Measurements from ENCODE around the gene PSMC5. TPM values are rescaled to one million over a fixed set of nuclear protein-coding genes. Genes with fewer than 3 reads are reported as not detected.
A peak's percentile ranks its signal among the peaks of the same experiment; 100 is the strongest.

The PSMC5 gene
- total and polyA plus RNA-seq, 9 of the 15 experiments (the other 6 are each of a cell fraction or from before 2014, with no cell fraction given): 89.2 to 393 (median 161) TPM

- TF ChIP-seq HES1 (IDR thresholded peaks at IDR 0.05; ENCODE audit: low read depth) (peak; percentile 45; the same call in 1 of the 2 replicates), FOXK2 (conservative IDR thresholded peaks at IDR 0.05 in 1 of 2, IDR thresholded peaks at IDR 0.05 in 1 of 2; ENCODE audit: low read depth in 2 of 2) (peak; percentile 41 to 47; a peak in 2 of 4 replicates), EP400 (IDR thresholded peaks at IDR 0.05) (peak; percentile 97), HMG20B (CRISPR knock-in tag; IDR thresholded peaks at IDR 0.05) (no peak), ZBTB2 (IDR thresholded peaks at IDR 0.05) (peak; percentile 98), NKRF (IDR thresholded peaks at IDR 0.05; ENCODE audit: borderline replicate concordance) (peak; percentile 90), ZNF23 (CRISPR knock-in tag; IDR thresholded peaks at IDR 0.05) (no peak), E4F1 (CRISPR knock-in tag; IDR thresholded peaks at IDR 0.05; ENCODE audit: borderline replicate concordance) (no peak), ZNF699 (CRISPR knock-in tag; IDR thresholded peaks at IDR 0.05; ENCODE audit: insufficient replicate concordance) (no peak)
- TF ChIP-seq, protein P1, sequence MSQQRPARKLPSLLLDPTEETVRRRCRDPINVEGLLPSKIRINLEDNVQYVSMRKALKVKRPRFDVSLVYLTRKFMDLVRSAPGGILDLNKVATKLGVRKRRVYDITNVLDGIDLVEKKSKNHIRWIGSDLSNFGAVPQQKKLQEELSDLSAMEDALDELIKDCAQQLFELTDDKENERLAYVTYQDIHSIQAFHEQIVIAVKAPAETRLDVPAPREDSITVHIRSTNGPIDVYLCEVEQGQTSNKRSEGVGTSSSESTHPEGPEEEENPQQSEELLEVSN (IDR thresholded peaks at IDR 0.05; ENCODE audit: borderline replicate concordance in 1 of 2, extremely low read depth in 1 of 2, insufficient read depth in 1 of 2, insufficient read length in 1 of 2, low read depth in 1 of 2, low read length in 1 of 2, poor library complexity in 1 of 2, severe bottlenecking in 1 of 2): peak in 1 of 2 experiments; percentile 25
- TF ChIP-seq, protein P2, sequence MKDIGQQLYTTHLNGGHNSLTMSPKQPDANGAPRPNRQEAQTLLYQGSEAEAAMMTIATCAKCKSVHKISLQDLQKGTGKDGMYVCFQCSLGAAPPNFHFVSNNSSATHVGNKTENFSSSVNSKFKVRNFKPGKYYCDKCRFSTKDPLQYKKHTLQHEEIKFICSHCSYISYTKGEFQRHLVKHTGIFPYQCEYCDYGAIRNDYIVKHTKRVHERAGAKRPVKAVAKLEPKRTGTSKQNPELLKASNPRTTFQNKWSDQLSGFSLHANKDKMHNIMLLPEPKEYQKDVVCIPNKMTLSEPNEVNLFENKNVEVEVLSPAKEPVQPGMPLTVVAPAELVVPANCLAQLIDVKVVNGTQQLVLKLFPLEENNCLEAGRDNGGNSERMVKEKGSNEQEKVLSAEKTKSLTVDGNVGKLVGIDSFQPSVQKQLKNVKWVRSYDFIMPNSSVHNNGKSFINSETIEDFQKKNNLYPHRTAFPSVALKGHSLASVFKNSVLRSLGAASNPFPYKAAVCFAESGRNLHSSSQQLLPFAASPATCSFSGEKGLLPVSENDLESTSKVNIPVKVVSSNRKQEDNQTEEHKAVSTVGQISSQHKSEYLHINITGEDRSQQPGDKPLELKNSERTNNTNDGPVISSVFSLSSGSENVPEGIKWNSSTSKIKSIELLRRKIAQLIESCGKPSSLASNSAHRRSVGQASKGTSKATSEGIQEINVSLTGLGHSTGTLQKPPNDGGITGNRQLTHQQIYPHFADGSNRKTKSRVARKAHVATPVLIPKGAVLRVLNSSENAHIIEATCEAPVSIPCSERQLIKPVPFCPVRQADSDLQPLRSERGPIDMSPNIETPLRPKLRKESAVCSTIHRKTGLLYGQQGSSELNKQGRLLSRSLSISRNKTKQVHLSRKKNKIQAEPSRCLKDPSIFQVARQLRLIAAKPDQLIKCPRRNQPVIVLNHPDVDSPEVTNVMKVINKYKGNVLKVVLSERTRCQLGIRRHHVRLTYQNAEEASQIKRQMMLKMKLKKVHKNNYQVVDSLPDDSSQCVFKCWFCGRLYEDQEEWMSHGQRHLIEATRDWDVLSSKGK (CRISPR knock-in tag; IDR thresholded peaks at IDR 0.05): no peak
Measured at GRCh38 chr17:63827002-63827800, at the start of gene PSMC5, which contains the start of gene FTSJ3 (continued).

Measured in K562 (cell line).